Liver (tissue), 3 donors: Measurements from ENCODE around the gene NLRP10.

Source experiments
- CTCF ChIP-seq: fragments of 150-350 bp; IDR thresholded peaks from 2 replicates; pipeline ENCODE4 v1.5.1; 2017; ENCODE audit warnings: improper control_type of control experiment, low read depth, low read length; ENCODE audit not compliant: missing input control
- HNF4G ChIP-seq: IDR thresholded peaks from 2 replicates; pipeline ENCODE4 v1.6.1; 2016; ENCODE audit warnings: antibody characterized with exemption
- donor health status: healthy.
- donor health status: healthy.

DNA sequence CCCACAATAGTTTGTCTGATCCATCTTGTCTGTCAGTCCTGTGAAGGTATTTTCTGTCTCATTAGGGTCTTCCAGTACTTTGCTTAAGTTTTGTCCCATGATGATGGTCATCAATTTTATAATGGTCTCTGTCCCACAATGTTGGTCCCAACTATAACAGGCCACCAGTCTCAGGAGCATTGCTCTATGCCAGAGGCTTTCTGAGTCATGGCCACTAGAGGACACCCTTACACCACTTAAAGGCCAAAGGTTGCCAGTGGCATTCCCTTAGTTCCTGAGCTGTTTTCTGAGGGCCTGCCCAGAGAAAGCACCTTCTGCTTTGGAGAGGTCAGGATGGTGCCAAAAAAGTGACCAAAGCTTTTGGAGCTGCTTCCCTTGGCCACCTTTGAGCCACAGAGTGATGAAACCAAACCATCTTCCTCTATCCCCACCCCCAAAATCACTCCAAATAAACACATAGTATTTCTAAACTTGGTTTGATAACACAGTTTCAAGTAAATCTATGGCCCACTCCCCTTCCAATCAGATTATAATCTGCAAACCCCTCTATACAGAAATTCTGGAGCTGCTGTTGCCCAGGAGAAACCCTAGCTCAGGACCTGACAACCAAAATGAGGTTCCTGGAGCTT, 41.2 kb upstream of the NLRP10 start:
- TF ChIP-seq CTCF = peak; percentile 94
- no peak for TF ChIP-seq HNF4G
